ENCODE results near the gene DOCK4. TPM values are rescaled to one million over a fixed set of nuclear protein-coding genes. Genes with fewer than 3 reads are reported as not detected.
A peak's percentile ranks its signal among the peaks of the same experiment; 100 is the strongest.

Gene DOCK4
- polyA plus RNA-seq, 2 of the 4 experiments (the other 2 are of a cell fraction) = 13.7 to 15.7 TPM

DNA sequence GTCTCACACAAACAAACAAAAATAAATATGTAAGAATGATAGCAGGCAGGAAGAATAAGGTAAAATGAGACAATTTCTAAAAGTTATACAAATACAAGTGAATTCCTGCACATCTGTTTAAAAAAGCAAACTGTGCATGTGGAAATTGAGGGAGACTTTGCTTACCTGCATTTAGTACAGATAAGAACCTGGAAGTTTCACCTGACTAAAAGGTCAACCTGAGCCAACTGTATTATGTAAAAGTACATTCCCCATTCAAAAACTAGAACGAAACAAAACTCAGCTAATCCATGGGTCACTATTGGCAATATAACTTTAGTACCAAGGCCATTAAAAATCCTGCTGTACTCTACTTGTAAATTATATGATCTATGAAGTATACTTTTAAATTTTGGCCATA lies 127.1 kb downstream of the DOCK4 start:
- ChIA-PET POLR2A (interaction anchor here (1.1 to 1.4 kb wide), 2 partner anchors 17 to 127 kb away, joined by 4 to 6 read pairs; partner anchors contain the start of genes DOCK4 and ZNF277), CTCF (interaction anchor here (1.0 to 2.9 kb wide), 7 partner anchors 9 to 126 kb away, joined by 3 to 12 read pairs (median 6); partner anchors contain the start of genes DOCK4 and ZNF277)
- H3K4me2 ChIP-seq = peak overlapping the region; percentile 85
- FAIRE-seq (no peak), ATAC-seq (no peak), DNase-seq (ENCODE audit: low read depth in 1 of 2, low spot score in 1 of 2) (no peak)
- H3K27ac ChIP-seq = peak overlapping the region; percentile 75 to 76
- peaks cover 12% of the 10 kb centered on the region for H3K9me3 ChIP-seq
- 86% methylated on average over 1 of the region's 1 CpG for WGBS (ENCODE audit: missing lambda C conversion rate)
- H3K4me3 ChIP-seq = no peak overlapping the region
- H3K4me1 ChIP-seq = peaks cover 60% of the 10 kb centered on the region
- TF ChIP-seq TP53 (CRISPR knock-in tag; IDR thresholded peaks at IDR 0.05) = no peak
- TF ChIP-seq HEYL (CRISPR knock-in tag; IDR thresholded peaks at IDR 0.05) = no peak
- TF ChIP-seq, protein P1, sequence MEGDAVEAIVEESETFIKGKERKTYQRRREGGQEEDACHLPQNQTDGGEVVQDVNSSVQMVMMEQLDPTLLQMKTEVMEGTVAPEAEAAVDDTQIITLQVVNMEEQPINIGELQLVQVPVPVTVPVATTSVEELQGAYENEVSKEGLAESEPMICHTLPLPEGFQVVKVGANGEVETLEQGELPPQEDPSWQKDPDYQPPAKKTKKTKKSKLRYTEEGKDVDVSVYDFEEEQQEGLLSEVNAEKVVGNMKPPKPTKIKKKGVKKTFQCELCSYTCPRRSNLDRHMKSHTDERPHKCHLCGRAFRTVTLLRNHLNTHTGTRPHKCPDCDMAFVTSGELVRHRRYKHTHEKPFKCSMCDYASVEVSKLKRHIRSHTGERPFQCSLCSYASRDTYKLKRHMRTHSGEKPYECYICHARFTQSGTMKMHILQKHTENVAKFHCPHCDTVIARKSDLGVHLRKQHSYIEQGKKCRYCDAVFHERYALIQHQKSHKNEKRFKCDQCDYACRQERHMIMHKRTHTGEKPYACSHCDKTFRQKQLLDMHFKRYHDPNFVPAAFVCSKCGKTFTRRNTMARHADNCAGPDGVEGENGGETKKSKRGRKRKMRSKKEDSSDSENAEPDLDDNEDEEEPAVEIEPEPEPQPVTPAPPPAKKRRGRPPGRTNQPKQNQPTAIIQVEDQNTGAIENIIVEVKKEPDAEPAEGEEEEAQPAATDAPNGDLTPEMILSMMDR (IDR thresholded peaks at IDR 0.05) = no peak
- TF ChIP-seq, protein P2, sequence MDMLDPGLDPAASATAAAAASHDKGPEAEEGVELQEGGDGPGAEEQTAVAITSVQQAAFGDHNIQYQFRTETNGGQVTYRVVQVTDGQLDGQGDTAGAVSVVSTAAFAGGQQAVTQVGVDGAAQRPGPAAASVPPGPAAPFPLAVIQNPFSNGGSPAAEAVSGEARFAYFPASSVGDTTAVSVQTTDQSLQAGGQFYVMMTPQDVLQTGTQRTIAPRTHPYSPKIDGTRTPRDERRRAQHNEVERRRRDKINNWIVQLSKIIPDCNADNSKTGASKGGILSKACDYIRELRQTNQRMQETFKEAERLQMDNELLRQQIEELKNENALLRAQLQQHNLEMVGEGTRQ (IDR thresholded peaks at IDR 0.05) = no peak
- TF ChIP-seq, protein P3, sequence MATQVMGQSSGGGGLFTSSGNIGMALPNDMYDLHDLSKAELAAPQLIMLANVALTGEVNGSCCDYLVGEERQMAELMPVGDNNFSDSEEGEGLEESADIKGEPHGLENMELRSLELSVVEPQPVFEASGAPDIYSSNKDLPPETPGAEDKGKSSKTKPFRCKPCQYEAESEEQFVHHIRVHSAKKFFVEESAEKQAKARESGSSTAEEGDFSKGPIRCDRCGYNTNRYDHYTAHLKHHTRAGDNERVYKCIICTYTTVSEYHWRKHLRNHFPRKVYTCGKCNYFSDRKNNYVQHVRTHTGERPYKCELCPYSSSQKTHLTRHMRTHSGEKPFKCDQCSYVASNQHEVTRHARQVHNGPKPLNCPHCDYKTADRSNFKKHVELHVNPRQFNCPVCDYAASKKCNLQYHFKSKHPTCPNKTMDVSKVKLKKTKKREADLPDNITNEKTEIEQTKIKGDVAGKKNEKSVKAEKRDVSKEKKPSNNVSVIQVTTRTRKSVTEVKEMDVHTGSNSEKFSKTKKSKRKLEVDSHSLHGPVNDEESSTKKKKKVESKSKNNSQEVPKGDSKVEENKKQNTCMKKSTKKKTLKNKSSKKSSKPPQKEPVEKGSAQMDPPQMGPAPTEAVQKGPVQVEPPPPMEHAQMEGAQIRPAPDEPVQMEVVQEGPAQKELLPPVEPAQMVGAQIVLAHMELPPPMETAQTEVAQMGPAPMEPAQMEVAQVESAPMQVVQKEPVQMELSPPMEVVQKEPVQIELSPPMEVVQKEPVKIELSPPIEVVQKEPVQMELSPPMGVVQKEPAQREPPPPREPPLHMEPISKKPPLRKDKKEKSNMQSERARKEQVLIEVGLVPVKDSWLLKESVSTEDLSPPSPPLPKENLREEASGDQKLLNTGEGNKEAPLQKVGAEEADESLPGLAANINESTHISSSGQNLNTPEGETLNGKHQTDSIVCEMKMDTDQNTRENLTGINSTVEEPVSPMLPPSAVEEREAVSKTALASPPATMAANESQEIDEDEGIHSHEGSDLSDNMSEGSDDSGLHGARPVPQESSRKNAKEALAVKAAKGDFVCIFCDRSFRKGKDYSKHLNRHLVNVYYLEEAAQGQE (IDR thresholded peaks at IDR 0.05) = no peak
- no peak for TF ChIP-seq POLR2A (IDR thresholded peaks at IDR 0.05; ENCODE audit: low read length)
- no peak for TF ChIP-seq MAZ (IDR thresholded peaks at IDR 0.05; ENCODE audit: borderline replicate concordance, low read depth, low read length)
- no peak for TF ChIP-seq HOXB13 (CRISPR knock-in tag; IDR thresholded peaks at IDR 0.05; ENCODE audit: low read depth)
- no peak for TF ChIP-seq ESRRA (IDR thresholded peaks at IDR 0.05; ENCODE audit: borderline replicate concordance, low read length)
- no peak for TF ChIP-seq KDM5A (IDR thresholded peaks at IDR 0.05)
- no peak for TF ChIP-seq ZFP36 (IDR thresholded peaks at IDR 0.05; ENCODE audit: borderline replicate concordance, partially characterized antibody)
- no peak for TF ChIP-seq JUNB (IDR thresholded peaks at IDR 0.05)
- TF ChIP-seq RARB (CRISPR knock-in tag; IDR thresholded peaks at IDR 0.05) = no peak
- TF ChIP-seq HOXB5 (CRISPR knock-in tag; IDR thresholded peaks at IDR 0.05) = no peak
- no peak for TF ChIP-seq CHD2 (IDR thresholded peaks at IDR 0.05; ENCODE audit: low read length, partially characterized antibody)
- TF ChIP-seq, protein P4, sequence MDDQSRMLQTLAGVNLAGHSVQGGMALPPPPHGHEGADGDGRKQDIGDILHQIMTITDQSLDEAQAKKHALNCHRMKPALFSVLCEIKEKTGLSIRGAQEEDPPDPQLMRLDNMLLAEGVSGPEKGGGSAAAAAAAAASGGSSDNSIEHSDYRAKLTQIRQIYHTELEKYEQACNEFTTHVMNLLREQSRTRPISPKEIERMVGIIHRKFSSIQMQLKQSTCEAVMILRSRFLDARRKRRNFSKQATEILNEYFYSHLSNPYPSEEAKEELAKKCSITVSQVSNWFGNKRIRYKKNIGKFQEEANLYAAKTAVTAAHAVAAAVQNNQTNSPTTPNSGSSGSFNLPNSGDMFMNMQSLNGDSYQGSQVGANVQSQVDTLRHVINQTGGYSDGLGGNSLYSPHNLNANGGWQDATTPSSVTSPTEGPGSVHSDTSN (IDR thresholded peaks at IDR 0.05) = no peak
- TF ChIP-seq, protein P5, sequence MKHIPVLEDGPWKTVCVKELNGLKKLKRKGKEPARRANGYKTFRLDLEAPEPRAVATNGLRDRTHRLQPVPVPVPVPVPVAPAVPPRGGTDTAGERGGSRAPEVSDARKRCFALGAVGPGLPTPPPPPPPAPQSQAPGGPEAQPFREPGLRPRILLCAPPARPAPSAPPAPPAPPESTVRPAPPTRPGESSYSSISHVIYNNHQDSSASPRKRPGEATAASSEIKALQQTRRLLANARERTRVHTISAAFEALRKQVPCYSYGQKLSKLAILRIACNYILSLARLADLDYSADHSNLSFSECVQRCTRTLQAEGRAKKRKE (CRISPR knock-in tag; IDR thresholded peaks at IDR 0.05; ENCODE audit: low read depth) = no peak

DNA sequence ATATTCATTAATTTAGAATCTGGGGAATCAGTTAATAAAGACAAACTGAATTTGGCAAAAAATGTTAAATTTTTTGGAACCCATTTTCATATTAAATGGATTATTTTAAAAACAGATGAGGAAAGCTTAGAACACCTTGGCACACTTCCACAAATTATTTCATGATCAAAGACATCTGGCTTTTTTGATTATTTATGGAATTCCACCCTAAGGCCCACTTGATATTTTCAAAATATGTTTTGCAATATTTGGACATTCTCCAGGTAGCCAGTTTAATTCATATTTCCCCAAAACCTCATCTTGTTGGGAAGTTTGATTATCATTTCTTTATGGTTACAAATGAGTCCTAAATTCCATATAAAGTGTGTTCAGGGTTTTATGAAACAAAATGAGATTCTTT lies 129.9 kb downstream of the DOCK4 start:
- POLR2A ChIA-PET = no interaction called here
- ATAC-seq (no peak), FAIRE-seq (no peak), DNase-seq (ENCODE audit: low read depth in 1 of 2, low spot score in 1 of 2) (no peak)
- H3K9me3 ChIP-seq = peaks cover 18% of the 10 kb centered on the region
- peaks cover 48% of the 10 kb centered on the region for H3K4me1 ChIP-seq
- no peak overlapping the region for H3K4me3 ChIP-seq
- TF ChIP-seq HDAC2 (IDR thresholded peaks at IDR 0.05) = no peak
- no peak for TF ChIP-seq HOXA7 (CRISPR knock-in tag; IDR thresholded peaks at IDR 0.05)
- TF ChIP-seq JUN (IDR thresholded peaks at IDR 0.05) = no peak
- no peak for TF ChIP-seq KDM5A (IDR thresholded peaks at IDR 0.05)
- no peak for TF ChIP-seq GATA3 (IDR thresholded peaks at IDR 0.05; ENCODE audit: borderline replicate concordance)
- TF ChIP-seq, protein P6, sequence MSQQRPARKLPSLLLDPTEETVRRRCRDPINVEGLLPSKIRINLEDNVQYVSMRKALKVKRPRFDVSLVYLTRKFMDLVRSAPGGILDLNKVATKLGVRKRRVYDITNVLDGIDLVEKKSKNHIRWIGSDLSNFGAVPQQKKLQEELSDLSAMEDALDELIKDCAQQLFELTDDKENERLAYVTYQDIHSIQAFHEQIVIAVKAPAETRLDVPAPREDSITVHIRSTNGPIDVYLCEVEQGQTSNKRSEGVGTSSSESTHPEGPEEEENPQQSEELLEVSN (IDR thresholded peaks at IDR 0.05; ENCODE audit: borderline replicate concordance, low read depth) = no peak
- H3K27ac ChIP-seq = no peak overlapping the region
- no peak overlapping the region for H3K4me2 ChIP-seq
- CTCF ChIA-PET = no interaction called here
